GM21526 (cell line): ENCODE results near the gene ARFGEF3.
"Not testable (repeated sequence)": the region's sequence is repeated elsewhere in the genome, so short reads cannot be mapped to it uniquely, and the experiment has no call there.

Experiments
- ATAC-seq: cut with Tn5 transposase; IDR thresholded peaks from one replicate; pipeline ENCODE4 v1.9.1; 2021; ENCODE audit warnings: moderate library complexity; ENCODE audit not compliant: unreplicated experiment, low FRiP score

The ARFGEF3 gene

GRCh38 chr6:138206862-138207261, 45.1 kb downstream of the ARFGEF3 start:
- no peak for ATAC-seq

DNA sequence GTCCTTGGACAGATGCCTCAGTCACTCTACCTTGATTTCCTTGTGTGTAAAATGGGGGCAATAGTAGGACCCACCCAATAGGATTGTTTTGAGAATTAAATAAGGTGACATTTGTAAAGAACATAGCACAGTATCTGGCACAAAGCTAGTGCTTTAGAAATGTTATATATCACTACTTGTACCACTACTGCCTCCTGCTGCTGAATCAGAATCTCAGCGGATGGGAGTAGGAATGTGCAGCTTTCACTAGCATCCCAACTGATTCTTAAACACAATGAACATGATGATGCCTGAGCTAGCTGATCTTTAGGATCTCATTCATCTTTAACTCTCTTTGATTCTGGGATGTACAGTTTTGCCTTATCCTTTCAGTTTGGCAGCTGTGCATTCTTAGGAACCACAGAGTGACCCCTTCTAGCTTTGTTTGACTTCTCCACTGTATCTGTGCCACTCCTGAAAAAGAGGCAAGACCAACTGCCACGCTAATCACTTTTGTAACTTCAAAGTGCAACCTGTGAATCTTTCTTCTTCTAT, 49.4 kb downstream of the ARFGEF3 start:
- ATAC-seq = no peak

DNA sequence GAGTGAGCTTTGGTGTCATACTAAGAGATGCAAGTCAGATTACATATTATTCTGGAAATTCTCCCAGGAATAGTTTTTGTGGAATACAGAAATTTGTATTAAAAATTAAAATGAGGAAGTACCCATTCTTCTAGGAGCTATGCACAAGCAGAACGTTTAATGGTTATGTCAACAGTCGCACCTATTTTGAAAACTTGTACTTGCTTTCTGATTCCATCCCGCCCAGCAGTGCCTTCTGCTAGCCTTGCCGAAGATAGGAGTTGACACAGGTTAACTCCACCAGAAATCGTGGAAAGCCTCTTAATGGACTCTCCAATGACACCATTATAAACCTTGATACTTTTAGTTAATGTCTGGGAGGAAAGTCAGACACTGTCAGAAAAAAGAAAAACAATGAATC, 49.9 kb downstream of the ARFGEF3 start:
- no peak for ATAC-seq

GRCh38 chr6:138212530-138212929, 50.8 kb downstream of the ARFGEF3 start:
- ATAC-seq = not testable (repeated sequence)

GRCh38 chr6:138215093-138215782, 53.5 kb downstream of the ARFGEF3 start:
- no peak for ATAC-seq

DNA sequence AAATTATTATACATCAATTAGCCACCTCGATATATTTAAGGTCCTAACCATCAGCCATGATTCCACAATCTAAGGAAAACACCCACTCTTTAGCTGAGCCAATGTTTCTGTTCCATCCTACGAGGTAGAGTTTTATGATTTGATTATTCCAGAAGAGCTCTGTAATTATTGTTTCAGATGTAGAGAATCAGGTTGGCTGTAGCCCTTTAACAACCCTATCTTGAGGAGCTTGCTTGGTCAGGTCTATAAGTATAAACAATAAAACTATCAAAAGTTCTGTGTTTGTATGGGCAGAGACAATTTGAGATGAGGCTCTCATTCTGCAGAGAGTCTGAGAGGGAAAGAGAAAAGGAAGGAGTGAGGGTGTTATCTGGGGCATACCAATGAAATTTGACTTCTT, 56.7 kb downstream of the ARFGEF3 start, which contains the start of gene PBOV1:
TSS of gene PBOV1 (minus strand) at position 43 of the 400 bp plus-strand sequence. CDS start 96 bp downstream, outside the sequence.
- ATAC-seq = no peak

GRCh38 chr6:138219398-138219797, 57.7 kb downstream of the ARFGEF3 start:
- no peak for ATAC-seq

GRCh38 chr6:138219901-138220300, 58.2 kb downstream of the ARFGEF3 start:
- ATAC-seq = no peak

DNA sequence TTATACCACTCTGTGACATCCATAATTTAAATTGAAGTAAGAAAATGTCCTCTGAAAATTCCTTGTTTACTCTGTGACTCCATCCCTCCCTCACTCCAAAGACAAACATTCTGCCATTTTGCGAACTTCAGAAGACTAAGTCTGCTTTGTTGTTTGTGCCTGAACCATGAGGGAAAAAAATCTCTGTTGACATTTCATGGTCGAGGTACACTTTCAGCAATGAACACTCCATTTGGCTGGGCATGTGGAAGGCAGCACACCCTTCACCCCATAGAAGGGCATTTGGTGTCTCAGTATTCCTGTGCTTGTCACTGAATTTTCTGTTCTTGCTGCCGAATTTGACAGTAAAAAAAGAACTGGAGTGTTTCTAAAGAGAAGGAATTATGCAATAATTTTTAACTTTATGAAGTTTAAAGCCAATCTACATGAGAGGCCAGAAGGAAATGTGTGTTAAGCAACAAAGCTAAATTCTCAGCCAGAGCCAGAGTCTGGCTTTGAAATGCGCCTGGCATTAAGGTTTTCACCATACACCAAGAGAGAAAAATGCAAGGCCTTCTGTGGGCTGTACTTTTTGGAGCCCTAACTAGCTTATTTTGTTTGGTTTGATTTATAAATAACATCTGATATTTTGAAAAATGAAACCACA, 61.3 kb downstream of the ARFGEF3 start:
- ATAC-seq = no peak

DNA sequence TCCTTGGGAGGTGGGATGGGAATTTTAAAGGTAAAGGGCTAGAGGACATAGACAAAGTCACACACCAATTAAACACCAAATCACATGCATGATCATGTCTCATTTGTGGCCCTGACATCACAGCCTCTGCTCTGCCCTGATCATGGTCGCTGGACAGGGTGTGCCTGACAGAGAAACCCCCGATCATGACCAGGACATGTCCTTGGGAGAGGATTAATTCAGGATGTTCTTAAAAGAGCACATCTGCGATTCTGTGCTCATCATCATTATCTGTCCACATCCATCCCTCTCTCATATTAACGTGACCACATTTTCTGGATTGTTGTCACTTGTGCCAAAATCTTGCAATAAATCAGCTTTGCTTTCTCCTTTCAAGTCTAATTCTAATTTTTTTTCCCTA, 64.2 kb downstream of the ARFGEF3 start:
- ATAC-seq = no peak

DNA sequence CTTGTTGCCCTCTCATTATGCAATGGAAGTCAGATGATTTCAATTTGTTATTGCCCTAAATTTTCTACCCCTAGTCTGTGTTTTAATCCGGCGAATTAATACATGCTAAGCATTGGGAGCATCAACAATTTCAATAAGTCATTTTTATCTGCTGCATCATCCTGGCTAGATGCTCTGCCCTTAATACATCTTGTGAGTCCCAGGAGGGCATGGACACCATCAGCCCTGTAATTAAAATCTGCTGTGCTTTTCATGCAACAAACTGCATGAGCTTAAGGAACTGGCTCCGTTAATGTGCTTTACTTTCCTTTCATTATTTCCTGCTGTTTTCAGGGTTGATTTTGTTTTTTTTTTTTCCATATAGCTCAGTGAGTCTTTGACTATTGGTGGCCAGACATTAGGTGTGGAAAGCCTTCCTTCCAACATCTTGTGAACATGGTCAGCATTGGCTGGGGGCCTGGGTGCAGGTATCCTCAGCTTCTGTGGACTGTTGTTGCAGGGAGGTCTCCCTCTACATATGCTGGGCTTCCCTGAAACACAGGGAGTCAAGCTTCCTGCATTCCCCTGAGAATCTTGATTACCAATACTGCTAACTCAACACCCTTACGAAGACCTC, 65.1 kb downstream of the ARFGEF3 start:
- ATAC-seq = no peak

- ATAC-seq = no peak
Observed at GRCh38 chr6:138227316-138227781, 65.6 kb downstream of the ARFGEF3 start.

DNA sequence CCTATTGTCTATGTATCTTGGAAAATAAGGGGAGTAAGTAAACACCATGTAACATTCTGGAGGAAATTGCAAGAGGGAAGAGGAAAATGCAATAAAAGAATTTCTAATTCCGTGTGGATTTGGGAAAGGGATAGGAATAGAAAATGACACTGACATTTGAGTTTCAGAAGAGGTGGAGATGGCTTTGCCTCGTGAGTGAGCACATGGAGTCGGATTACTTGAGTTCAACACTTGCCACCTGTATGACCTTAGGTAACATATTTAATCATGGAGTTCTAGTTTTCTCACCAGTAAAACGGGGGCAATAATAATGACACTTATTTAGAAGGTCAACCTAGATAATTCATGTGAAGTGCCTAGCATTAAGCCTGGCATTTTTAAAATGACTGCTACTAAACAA, 67.3 kb downstream of the ARFGEF3 start:
- ATAC-seq = no peak

DNA sequence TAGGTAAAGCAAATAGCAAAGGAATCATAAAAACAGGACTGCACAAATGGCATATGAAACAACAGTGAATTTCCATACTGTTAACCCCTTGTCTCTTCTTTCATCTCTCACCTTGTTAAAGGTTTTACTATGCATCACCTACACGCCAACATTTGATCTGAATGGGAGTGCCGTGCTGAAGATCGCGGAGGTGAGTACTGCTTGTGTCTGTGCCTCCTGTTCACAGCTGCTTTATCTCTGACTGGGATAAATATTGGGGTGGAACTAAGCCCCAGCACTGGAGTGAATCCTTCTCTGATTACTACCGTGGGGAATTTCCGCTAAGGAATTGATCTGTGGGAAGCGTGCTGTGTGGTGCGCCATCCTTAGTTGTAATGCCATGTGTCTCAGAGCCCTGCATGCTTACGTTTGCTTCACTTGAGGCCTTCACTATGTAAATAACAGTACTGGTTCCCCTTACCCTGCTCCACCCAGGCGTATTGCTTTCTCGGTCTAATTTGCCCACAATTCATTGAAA, 68.0 kb downstream of the ARFGEF3 start:
- ATAC-seq = no peak

DNA sequence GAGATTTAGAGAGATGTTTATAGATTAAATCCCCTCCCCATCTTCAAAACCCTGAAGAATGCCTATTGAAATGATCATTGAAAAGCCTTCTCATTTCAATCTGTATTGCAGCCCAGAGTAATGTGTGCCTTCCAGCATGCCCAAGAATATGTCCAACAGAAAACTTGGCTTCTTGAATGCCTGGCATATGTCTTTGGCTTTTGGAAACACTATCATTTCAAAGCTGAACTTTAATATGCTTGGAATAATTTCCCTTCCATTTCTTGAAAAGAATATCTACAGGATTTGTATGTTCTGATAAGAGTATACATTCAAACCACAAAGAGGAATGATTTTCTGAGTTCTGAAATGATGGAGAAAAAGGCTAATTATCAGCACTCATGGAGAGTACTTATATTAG, 68.5 kb downstream of the ARFGEF3 start:
- no peak for ATAC-seq

GRCh38 chr6:138230759-138231380, 69.1 kb downstream of the ARFGEF3 start:
- ATAC-seq = no peak

- no peak for ATAC-seq
Observed at GRCh38 chr6:138231381-138231886, 69.7 kb downstream of the ARFGEF3 start.

GRCh38 chr6:138234363-138234762, 72.6 kb downstream of the ARFGEF3 start:
- no peak for ATAC-seq

GRCh38 chr6:138235205-138235604, 73.5 kb downstream of the ARFGEF3 start:
- ATAC-seq = no peak

DNA sequence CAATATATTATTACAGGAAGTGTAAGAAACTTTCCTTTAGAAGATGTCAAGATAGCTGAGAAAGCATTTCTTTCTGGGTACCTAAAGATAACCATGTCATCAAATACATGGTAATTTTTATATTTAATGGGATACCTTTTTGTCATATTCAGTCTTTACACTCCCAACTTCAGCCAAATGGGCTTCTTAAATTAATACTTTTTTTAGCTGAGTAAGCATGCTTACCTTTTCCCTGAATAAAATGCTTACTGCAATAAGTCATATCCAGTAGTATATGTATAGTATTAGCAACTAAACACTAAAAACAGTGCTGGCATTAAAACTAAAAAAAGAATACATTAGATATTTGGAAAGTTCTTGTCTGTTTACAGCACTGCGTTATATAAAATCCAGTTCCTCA, 74.0 kb downstream of the ARFGEF3 start:
- ATAC-seq = no peak

- ATAC-seq = no peak
Observed at GRCh38 chr6:138237463-138237862, 75.7 kb downstream of the ARFGEF3 start.
